ENCODE data around the gene OR51B2.

DNA sequence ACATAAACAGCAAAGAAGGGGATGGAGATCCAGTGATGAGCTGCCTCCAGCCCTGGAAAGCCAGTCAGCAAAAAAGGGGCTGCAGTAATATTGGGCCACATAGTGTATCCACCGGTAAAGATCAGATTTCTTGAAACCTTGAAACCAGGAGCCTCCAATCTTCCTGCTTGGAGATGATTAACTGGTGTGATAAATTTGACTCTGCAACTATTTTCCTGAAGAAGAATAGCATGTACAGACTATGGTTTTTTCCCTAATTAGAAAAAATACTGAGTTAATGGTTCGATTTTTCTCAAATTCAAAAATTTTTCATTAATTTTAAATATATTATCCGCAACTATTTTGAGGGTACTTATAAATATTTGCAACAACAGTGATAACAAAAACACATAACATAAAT, at the start of gene OR51B2:
- TF ChIP-seq POLR2AphosphoS5 (IDR thresholded peaks at IDR 0.05): no peak
- TF ChIP-seq, protein P1, sequence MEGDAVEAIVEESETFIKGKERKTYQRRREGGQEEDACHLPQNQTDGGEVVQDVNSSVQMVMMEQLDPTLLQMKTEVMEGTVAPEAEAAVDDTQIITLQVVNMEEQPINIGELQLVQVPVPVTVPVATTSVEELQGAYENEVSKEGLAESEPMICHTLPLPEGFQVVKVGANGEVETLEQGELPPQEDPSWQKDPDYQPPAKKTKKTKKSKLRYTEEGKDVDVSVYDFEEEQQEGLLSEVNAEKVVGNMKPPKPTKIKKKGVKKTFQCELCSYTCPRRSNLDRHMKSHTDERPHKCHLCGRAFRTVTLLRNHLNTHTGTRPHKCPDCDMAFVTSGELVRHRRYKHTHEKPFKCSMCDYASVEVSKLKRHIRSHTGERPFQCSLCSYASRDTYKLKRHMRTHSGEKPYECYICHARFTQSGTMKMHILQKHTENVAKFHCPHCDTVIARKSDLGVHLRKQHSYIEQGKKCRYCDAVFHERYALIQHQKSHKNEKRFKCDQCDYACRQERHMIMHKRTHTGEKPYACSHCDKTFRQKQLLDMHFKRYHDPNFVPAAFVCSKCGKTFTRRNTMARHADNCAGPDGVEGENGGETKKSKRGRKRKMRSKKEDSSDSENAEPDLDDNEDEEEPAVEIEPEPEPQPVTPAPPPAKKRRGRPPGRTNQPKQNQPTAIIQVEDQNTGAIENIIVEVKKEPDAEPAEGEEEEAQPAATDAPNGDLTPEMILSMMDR (IDR thresholded peaks at IDR 0.05): no peak

All from prostate gland (tissue), 2 donors.